Activated CD8-positive, alpha-beta T cell treated with anti-CD3 and anti-CD28 coated beads, Interleukin-2, amount 10 ng/mL, durations not matched to agents 7 days and 5 days (primary cell): Measurements from ENCODE around the gene PLB1. TPM values are rescaled to one million over a fixed set of nuclear protein-coding genes. Genes with fewer than 3 reads are reported as not detected.

ENCODE experiments used
- ATAC-seq: fragments of 150-1000 bp; cut with Tn5 transposase; one replicate; pipeline ENCODE4 v1.10.0; 2021; ENCODE audit warnings: moderate library complexity
- CTCF ChIA-PET: fragments of 350-600 bp; sonication (Branson Sonifier 250); formaldehyde crosslinking; loops from one replicate; lab custom pipeline; 2021; ENCODE audit warnings: antibody characterized with exemption; lab: Charles Lee
- POLR2A ChIA-PET: fragments of 350-600 bp; sonication (Branson Sonifier 250); formaldehyde crosslinking; loops from one replicate; lab custom pipeline; 2021; ENCODE audit warnings: antibody characterized with exemption; lab: Charles Lee
- DNase-seq: peaks from one replicate; pipeline ENCODE4 v3.0.0-alpha.2; 2020
- H3K27ac Mint-ChIP-seq: one replicate; pipeline ENCODE4 v1.8.0; 2021; ENCODE audit warnings: mild to moderate bottlenecking, mixed read lengths
- H3K27me3 Mint-ChIP-seq: one replicate; pipeline ENCODE4 v1.8.0; 2021; ENCODE audit warnings: low read depth, mixed read lengths
- H3K36me3 Mint-ChIP-seq: one replicate; pipeline ENCODE4 v1.8.0; 2021; ENCODE audit warnings: low read depth, mixed read lengths
- H3K4me1 Mint-ChIP-seq: one replicate; pipeline ENCODE4 v1.8.0; 2021; ENCODE audit warnings: low read depth, mixed read lengths
- H3K4me3 Mint-ChIP-seq: one replicate; pipeline ENCODE4 v1.8.0; 2021; ENCODE audit warnings: mild to moderate bottlenecking, mixed read lengths
- H3K9me3 Mint-ChIP-seq: one replicate; pipeline ENCODE4 v1.8.0; 2022; ENCODE audit warnings: mixed read lengths; ENCODE audit not compliant: insufficient read depth
- total RNA-seq, 2 experiments: library from RNA; stranded (reverse); gene quantifications; one replicate each; pipeline ENCODE4 v1.2.3, GENCODE V29; 2021

PLB1 gene
- total RNA-seq, 2 experiments from 2014 or later, result 1.0 to 1.4 TPM

GRCh38 chr2:28612131-28612812, 116.4 kb downstream of the PLB1 start:
- H3K4me1 Mint-ChIP-seq, result peaks cover 37% of the 10 kb centered on the region
- no peaks in the 10 kb centered on the region for H3K27me3 Mint-ChIP-seq
- ATAC-seq (no peak), DNase-seq (no peak)
- H3K27ac Mint-ChIP-seq, result no peak overlapping the region
- ChIA-PET POLR2A (interaction anchor here (0.7 to 2.3 kb wide), 7 partner anchors 9 to 140 kb away, joined by 4 to 9 read pairs (median 4); partner anchors contain the start of gene PPP1CB), CTCF (interaction anchor here (0.6 to 16.5 kb wide), 4 partner anchors 10 to 929 kb away, joined by 3 to 211 read pairs (median 18); no protein-coding TSS in a partner anchor)
- no peaks in the 10 kb centered on the region for H3K9me3 Mint-ChIP-seq
- H3K36me3 Mint-ChIP-seq, result peaks cover 5% of the 10 kb centered on the region
- H3K4me3 Mint-ChIP-seq, result no peak overlapping the region

GRCh38 chr2:28613186-28613585, 117.3 kb downstream of the PLB1 start:
- ATAC-seq (peak; percentile 30), DNase-seq (peak; percentile 50)
- Mint-ChIP-seq H3K27ac (no peak overlapping the region), H3K36me3 (peaks cover 5% of the 10 kb centered on the region), H3K9me3 (no peaks in the 10 kb centered on the region), H3K27me3 (no peaks in the 10 kb centered on the region), H3K4me1 (peaks cover 46% of the 10 kb centered on the region), H3K4me3 (no peak overlapping the region)
- ChIA-PET POLR2A (interaction anchor here (0.7 to 2.3 kb wide), 4 partner anchors 9 to 21 kb away, joined by 3 to 9 read pairs (median 4); no protein-coding TSS in a partner anchor), CTCF (interaction anchor here (0.7 to 16.5 kb wide), 4 partner anchors 9 to 47 kb away, joined by 3 to 211 read pairs (median 18); no protein-coding TSS in a partner anchor)

- DNase-seq (peak; percentile 64), ATAC-seq (peak; percentile 60)
- H3K4me1 Mint-ChIP-seq, result peaks cover 51% of the 10 kb centered on the region
- POLR2A ChIA-PET, result interaction anchor here (0.5 to 2.3 kb wide), 5 partner anchors 8 to 134 kb away, joined by 3 to 9 read pairs (median 3); no protein-coding TSS in a partner anchor
- H3K36me3 Mint-ChIP-seq, result peaks cover 5% of the 10 kb centered on the region
- H3K27ac Mint-ChIP-seq, result no peak overlapping the region
- CTCF ChIA-PET, result interaction anchor here (0.7 to 16.5 kb wide), 4 partner anchors 9 to 48 kb away, joined by 3 to 211 read pairs (median 18); no protein-coding TSS in a partner anchor
- no peaks in the 10 kb centered on the region for H3K9me3 Mint-ChIP-seq
- no peaks in the 10 kb centered on the region for H3K27me3 Mint-ChIP-seq
- H3K4me3 Mint-ChIP-seq, result no peak overlapping the region
These were observed 118.0 kb downstream of the PLB1 start for GRCh38 chr2:28613633-28614501.

DNA sequence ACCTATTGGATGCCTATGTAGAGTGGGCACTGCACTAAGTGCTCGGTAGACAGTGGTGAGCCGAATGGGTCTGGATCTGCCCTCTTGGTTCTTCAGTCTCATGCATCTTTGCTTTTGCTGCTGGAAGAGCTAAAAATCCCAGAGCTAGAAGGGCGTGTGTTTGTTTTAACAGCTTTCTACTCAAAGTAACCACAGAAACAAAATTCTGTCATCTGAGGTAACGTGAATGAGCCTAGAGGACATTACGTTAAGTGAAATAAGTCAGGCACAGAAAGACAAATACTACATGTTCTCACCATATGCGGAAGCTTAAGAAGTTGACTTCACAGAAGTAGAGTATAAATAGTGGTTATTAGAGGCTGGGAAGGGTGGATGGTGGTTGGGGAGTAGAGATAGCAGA, 119.8 kb downstream of the PLB1 start:
- ChIA-PET POLR2A (interaction anchor here (0.7 to 2.1 kb wide), 5 partner anchors 16 to 1542 kb away, joined by 3 to 8 read pairs (median 3); partner anchors contain the start of gene PPP1CB), CTCF (interaction anchor here (0.8 to 16.5 kb wide), 9 partner anchors 9 to 136 kb away, joined by 3 to 211 read pairs (median 5); partner anchors contain the start of gene PPP1CB)
- ATAC-seq (peak; percentile 7), DNase-seq (no peak)
- H3K4me3 Mint-ChIP-seq, result no peak overlapping the region
- no peaks in the 10 kb centered on the region for H3K9me3 Mint-ChIP-seq
- peaks cover 56% of the 10 kb centered on the region for H3K4me1 Mint-ChIP-seq
- peaks cover 1% of the 10 kb centered on the region for H3K36me3 Mint-ChIP-seq
- no peak overlapping the region for H3K27ac Mint-ChIP-seq
- H3K27me3 Mint-ChIP-seq, result no peaks in the 10 kb centered on the region

DNA sequence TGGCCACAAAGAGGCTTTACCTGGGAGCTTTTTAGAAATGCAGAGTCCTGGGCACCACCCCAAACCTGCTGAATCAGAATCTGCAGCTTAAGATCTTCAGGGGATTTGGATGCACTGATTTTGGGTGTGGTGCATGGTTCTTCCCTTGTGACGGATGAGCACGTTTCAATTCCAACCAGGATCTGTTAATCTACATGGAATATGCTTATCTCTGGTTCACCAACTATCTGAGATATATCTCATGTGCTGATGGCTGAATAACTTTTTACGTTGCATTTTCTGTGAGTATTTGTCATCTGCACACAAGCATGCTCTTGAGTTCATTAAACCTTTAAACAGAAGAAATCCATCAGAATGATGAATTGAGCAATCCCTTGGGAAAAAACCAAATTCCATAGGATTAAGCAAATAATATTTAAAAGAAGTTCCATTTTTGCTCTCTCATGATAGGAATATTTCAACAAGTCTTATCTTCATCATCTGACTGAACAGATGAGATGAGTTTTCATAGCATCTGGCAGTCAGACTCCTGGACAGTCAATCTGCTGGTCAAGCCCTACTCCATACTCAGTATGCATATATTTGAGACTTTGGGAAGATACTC, 120.6 kb downstream of the PLB1 start:
- ATAC-seq (no peak), DNase-seq (no peak)
- CTCF ChIA-PET, result interaction anchor here (0.8 to 16.5 kb wide), 6 partner anchors 10 to 135 kb away, joined by 3 to 211 read pairs (median 6); partner anchors contain the start of gene PPP1CB
- Mint-ChIP-seq H3K9me3 (no peaks in the 10 kb centered on the region), H3K36me3 (no peaks in the 10 kb centered on the region), H3K27ac (no peak overlapping the region), H3K4me1 (peaks cover 56% of the 10 kb centered on the region), H3K4me3 (no peak overlapping the region), H3K27me3 (no peaks in the 10 kb centered on the region)
- POLR2A ChIA-PET, result interaction anchor here (1.5 kb wide), 1 partner anchor 135 kb away, joined by 8 read pairs; the partner anchor contains the start of gene PPP1CB

DNA sequence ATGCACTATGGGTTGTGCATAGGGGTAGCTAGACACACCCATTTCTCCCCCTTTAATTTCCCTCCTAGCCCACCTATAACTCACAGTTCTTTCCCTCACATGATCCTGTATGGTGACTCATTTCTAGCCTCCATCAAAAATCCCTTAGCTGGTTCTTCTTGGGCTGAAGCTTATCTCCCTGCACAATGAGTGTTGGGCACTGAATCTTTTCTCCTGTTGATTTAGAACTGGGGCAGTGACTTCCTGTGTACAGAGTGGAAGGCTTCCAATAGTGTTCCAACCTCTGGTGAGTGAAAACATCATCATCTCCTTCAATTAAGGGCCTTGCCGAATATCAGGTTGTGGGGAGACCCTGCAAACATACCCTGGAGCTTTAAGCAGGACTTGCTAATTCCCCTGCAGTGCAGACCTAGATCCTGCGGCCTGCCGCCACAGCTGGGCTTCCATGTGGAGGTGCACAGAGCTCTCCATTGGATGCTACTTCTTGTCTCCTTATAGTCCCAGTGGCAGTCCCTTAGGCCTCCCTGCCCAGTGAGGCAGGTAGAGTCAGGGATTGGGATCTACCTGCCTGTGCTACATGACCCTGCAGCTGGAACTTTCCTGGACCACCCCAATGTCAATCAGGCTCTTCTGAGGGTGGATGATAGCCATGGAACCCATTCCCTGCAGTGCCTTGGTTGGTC, 121.8 kb downstream of the PLB1 start:
- POLR2A ChIA-PET, result interaction anchor here (1.5 to 1.6 kb wide), 2 partner anchors 21 to 134 kb away, joined by 3 to 5 read pairs; partner anchors contain the start of gene PPP1CB
- no peak for ATAC-seq
- no peaks in the 10 kb centered on the region for H3K27me3 Mint-ChIP-seq
- H3K4me1 Mint-ChIP-seq, result peaks cover 61% of the 10 kb centered on the region
- no peak overlapping the region for H3K27ac Mint-ChIP-seq
- no peaks in the 10 kb centered on the region for H3K36me3 Mint-ChIP-seq
- no peak overlapping the region for H3K4me3 Mint-ChIP-seq
- CTCF ChIA-PET, result interaction anchor here (1.1 to 16.5 kb wide), 3 partner anchors 22 to 134 kb away, joined by 3 to 211 read pairs (median 14); partner anchors contain the start of gene PPP1CB
- H3K9me3 Mint-ChIP-seq, result no peaks in the 10 kb centered on the region
- no peak for DNase-seq

DNA sequence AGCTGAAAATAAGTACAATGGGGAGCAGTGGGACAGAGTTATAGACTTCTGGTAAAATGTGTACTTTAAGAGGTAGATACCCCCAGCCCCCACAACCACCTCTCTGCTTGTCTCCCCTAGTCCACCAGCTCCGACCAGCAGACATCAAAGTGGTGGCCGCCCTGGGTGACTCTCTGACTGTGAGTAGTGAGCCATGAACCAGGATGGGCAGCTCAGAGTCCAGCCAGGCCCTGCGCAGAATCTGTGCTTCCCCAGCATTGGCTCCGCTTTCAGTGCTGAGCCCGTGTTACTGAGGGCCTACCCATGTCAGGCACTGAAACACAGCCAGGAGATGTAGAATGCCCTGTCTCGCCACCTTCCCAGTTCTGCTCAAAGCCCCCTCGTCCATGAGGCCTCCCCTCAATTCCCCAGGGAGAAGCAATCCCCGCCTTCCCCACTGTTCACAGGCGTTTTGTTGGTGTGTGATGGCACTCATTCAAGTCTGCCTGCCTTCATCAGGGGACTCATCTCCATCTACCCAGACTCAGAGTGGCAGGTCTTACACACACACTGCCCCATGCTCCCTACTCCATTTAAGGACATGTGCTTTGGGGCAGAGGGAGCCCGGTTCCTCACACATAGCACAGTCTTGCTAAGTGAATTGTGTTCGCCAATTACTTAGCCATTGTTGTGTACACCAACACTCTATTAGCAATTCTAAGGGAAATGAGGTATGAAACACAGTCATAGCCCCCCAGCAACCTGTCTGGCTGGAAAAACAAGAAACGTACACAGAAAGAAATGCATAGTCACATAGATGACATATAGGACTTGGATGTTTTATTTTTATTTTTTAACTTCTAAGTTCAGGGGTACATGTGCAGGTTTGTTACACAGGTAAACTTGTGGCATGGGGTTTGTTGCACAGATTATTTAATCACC, 122.6 kb downstream of the PLB1 start:
- Mint-ChIP-seq H3K4me3 (no peak overlapping the region), H3K4me1 (peaks cover 69% of the 10 kb centered on the region), H3K36me3 (peaks cover 3% of the 10 kb centered on the region), H3K27me3 (no peaks in the 10 kb centered on the region), H3K9me3 (no peaks in the 10 kb centered on the region), H3K27ac (peak overlapping the region; percentile 28)
- DNase-seq (no peak), ATAC-seq (no peak)
- CTCF ChIA-PET, result interaction anchor here (1.1 to 16.5 kb wide), 4 partner anchors 21 to 134 kb away, joined by 3 to 211 read pairs (median 44); partner anchors contain the start of gene PPP1CB
- POLR2A ChIA-PET, result interaction anchor here (1.5 to 1.6 kb wide), 2 partner anchors 22 to 133 kb away, joined by 3 to 5 read pairs; partner anchors contain the start of gene PPP1CB

- POLR2A ChIA-PET, result interaction anchor here (2.2 kb wide), 1 partner anchor 132 kb away, joined by 11 read pairs; the partner anchor contains the start of gene PPP1CB
- no peak for DNase-seq
- H3K27me3 Mint-ChIP-seq, result no peaks in the 10 kb centered on the region
- ATAC-seq, result no peak
- CTCF ChIA-PET, result interaction anchor here (0.6 to 6.9 kb wide), 3 partner anchors 7 to 136 kb away, joined by 3 to 75 read pairs (median 31); no protein-coding TSS in a partner anchor
- H3K27ac Mint-ChIP-seq, result peak overlapping the region; percentile 73
- H3K9me3 Mint-ChIP-seq, result peaks cover 3% of the 10 kb centered on the region
- H3K4me3 Mint-ChIP-seq, result no peak overlapping the region
- H3K36me3 Mint-ChIP-seq, result peaks cover 3% of the 10 kb centered on the region
- H3K4me1 Mint-ChIP-seq, result peaks cover 78% of the 10 kb centered on the region
These were observed 123.6 kb downstream of the PLB1 start for GRCh38 chr2:28619213-28620196.
